Left ventricle myocardium superior (tissue), 1 donor: ENCODE data around the gene SEMA3E. TPM values are rescaled to one million over a fixed set of nuclear protein-coding genes. Genes with fewer than 3 reads are reported as not detected.

Experiments used
- ATAC-seq: fragments of 200-7000 bp; cut with Tn5 transposase; one replicate; pipeline ENCODE4 v1.9.1; 2020; ENCODE audit warnings: mild to moderate bottlenecking, moderate library complexity
- DNase-seq: peaks from one replicate; pipeline ENCODE4 v3.0.0-alpha.2; 2020
- intact Hi-C: fragments of 100-400 bp; cut with micrococcal nuclease; formaldehyde crosslinking; loops from one replicate; pipeline ENCODE4 v1.11.0; 2022
- total RNA-seq: library from RNA; stranded (reverse); fragmentation: NEBNext Ultra II Directional; extraction: Animal tissue kit (Norgen Biotek cat#: 25700); gene quantifications from one replicate; pipeline ENCODE4 v1.2.1, GENCODE V29; 2021
- donor health status: DM: no; HTN: yes; CAD: no; lungs with severe emphysema.

Gene SEMA3E
- total RNA-seq, 1 donor from 2014 or later: 0.12 TPM

DNA sequence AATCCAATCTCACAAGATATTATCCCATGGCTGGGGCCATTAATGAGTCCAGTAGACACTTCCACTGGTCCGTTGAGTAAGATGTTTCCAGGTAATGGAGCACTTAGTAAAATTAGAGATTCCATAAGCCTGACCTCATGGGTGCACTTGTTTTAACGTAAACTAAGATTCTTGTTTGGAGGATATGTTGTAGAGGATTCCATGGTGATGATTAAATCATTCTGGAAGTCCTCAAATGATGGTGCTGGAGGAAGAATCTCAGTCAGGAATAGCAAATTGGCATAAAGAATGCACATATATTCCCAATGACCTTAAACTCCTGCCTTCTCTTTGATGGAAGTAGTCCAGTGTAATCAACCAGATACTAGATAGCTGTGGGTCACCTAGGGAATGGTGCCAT is 324.3 kb downstream of the SEMA3E start:
- intact Hi-C loops: no loop called here
- DNase-seq: no peak
- ATAC-seq: no peak

DNA sequence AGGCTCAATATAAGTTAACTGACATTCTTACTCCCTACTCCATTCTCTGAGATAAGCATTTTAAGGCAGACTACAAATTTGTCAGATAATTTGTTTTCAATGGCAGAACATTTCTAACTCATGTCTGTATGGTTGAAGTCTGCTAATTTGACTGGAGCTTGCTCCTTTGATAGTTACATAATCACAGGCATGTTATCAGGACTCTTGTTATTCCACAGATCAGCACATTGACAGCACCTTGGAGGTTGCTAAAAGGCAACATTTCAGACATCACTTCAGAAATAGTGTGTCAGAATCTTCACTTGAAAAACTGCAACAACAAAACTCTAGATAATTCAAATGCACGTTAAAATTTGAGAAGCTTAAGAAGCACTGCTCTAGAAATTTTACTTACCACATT is 327.9 kb downstream of the SEMA3E start:
- DNase-seq: no peak
- intact Hi-C loops: no loop called here
- ATAC-seq: no peak

DNA sequence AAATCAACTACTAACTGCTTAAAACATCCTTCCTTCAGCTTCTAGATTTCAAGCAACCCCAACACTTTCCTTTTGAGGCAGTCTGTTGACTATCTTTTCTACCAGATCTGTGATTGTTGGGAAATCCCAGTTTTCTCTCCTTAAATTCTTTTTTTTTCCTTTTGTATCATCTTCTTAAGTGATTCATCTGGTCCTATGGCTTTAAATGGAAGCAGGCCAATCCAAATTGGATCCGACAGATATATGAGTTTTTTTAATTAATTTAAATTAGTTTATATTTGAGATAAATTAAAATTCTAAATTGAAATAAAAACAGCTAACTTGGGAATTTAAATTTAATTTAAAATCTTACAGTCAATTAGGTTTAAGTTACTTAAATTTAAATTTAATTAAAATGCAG is 335.0 kb downstream of the SEMA3E start:
- no peak for DNase-seq
- no peak for ATAC-seq
- intact Hi-C loops: no loop called here
